Parathyroid adenoma (tissue), 2 donors: Measurements from ENCODE around the gene SUSD4.

Experiments used
- H2AFZ ChIP-seq: fragments of 300-600 bp; sonication (generic); one replicate; pipeline ENCODE4 v1.7.0; 2017; ENCODE audit warnings: antibody characterized with exemption, mild to moderate bottlenecking
- H3K27ac ChIP-seq: fragments of 300-600 bp; sonication (generic); one replicate; pipeline ENCODE4 v1.7.0; 2017
- H3K27me3 ChIP-seq: fragments of 300-600 bp; sonication (generic); one replicate; pipeline ENCODE4 v1.7.0; 2017; ENCODE audit warnings: low read length; ENCODE audit not compliant: control insufficient read depth, insufficient read depth
- H3K36me3 ChIP-seq: fragments of 300-600 bp; sonication (generic); one replicate; pipeline ENCODE4 v1.7.0; 2017; ENCODE audit warnings: low read length; ENCODE audit not compliant: control insufficient read depth, insufficient read depth
- H3K4me1 ChIP-seq: fragments of 300-600 bp; sonication (generic); one replicate; pipeline ENCODE4 v1.7.0; 2017; ENCODE audit warnings: control low read depth
- H3K4me2 ChIP-seq: fragments of 300-600 bp; sonication (generic); one replicate; pipeline ENCODE4 v1.7.0; 2017; ENCODE audit warnings: low read length
- H3K4me3 ChIP-seq: fragments of 300-600 bp; sonication (generic); one replicate; pipeline ENCODE4 v1.7.0; 2017; ENCODE audit warnings: low read depth, low read length
- H3K79me2 ChIP-seq: fragments of 300-600 bp; sonication (generic); one replicate; pipeline ENCODE4 v1.7.0; 2017; ENCODE audit warnings: control low read depth
- H3K9ac ChIP-seq: fragments of 300-600 bp; sonication (generic); one replicate; pipeline ENCODE4 v1.7.0; 2017; ENCODE audit warnings: mild to moderate bottlenecking
- H3K9me3 ChIP-seq: fragments of 300-600 bp; sonication (generic); one replicate; pipeline ENCODE4 v1.7.0; 2017; ENCODE audit warnings: low read length; ENCODE audit not compliant: control insufficient read depth
- TF ChIP-seq, protein P1 (sequence below): fragments of 300-600 bp; sonication (generic); IDR thresholded peaks from one replicate; pipeline ENCODE4 v1.7.0; 2017; ENCODE audit warnings: antibody characterized with exemption, mild to moderate bottlenecking
- donor health status: primary hyperparathyroidism.

Gene SUSD4

DNA sequence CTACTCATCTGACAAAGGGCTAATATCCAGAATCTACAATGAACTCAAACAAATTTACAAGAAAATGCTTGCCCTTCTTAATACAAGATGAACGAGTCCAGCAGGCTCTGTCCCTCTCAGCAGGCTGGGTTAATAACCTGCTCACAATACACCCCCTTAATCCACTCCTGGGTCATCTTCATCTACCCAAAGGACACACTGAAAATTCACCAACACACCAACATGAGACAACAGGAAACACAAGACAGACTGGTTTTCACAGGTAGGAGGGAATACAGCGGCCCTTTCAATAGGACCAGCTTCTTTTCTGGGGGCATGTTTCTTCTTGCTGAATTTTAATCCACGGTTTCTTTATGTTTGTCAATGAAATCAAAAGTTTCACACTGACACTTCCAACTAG, 44.6 kb downstream of the SUSD4 start:
- no peak overlapping the region for H2AFZ ChIP-seq
- no peaks in the 10 kb centered on the region for H3K79me2 ChIP-seq
- no peaks in the 10 kb centered on the region for H3K36me3 ChIP-seq
- no peak overlapping the region for H3K4me3 ChIP-seq
- H3K4me1 ChIP-seq = no peaks in the 10 kb centered on the region
- H3K9me3 ChIP-seq = no peaks in the 10 kb centered on the region
- no peak overlapping the region for H3K9ac ChIP-seq
- no peaks in the 10 kb centered on the region for H3K27me3 ChIP-seq
- no peak overlapping the region for H3K27ac ChIP-seq
- TF ChIP-seq, protein P1, sequence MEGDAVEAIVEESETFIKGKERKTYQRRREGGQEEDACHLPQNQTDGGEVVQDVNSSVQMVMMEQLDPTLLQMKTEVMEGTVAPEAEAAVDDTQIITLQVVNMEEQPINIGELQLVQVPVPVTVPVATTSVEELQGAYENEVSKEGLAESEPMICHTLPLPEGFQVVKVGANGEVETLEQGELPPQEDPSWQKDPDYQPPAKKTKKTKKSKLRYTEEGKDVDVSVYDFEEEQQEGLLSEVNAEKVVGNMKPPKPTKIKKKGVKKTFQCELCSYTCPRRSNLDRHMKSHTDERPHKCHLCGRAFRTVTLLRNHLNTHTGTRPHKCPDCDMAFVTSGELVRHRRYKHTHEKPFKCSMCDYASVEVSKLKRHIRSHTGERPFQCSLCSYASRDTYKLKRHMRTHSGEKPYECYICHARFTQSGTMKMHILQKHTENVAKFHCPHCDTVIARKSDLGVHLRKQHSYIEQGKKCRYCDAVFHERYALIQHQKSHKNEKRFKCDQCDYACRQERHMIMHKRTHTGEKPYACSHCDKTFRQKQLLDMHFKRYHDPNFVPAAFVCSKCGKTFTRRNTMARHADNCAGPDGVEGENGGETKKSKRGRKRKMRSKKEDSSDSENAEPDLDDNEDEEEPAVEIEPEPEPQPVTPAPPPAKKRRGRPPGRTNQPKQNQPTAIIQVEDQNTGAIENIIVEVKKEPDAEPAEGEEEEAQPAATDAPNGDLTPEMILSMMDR = no peak
- no peak overlapping the region for H3K4me2 ChIP-seq

DNA sequence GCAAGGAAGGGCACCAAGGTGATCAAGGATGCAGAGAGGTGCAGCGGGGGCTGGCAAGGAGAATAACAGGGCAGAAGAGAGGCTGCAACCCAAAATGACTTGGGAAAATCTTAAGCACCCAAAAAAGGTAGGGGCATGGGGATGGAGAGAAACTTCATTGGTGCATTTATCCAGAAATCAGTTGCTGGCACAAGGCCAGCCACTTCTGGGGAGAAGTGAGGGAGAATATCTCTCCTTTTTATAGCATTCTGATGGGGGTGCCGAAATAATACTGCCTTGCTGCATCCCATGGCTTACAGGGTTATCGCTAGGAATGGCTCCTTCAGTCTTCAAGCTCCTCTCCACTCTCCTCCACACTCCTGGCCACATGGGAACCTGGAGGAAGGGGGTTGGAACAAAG, 47.9 kb downstream of the SUSD4 start:
- no peak overlapping the region for H3K9ac ChIP-seq
- TF ChIP-seq, protein P1 = no peak
- no peak overlapping the region for H3K4me2 ChIP-seq
- H3K4me3 ChIP-seq = no peak overlapping the region
- H3K27me3 ChIP-seq = no peaks in the 10 kb centered on the region
- H3K4me1 ChIP-seq = peaks cover 4% of the 10 kb centered on the region
- H3K27ac ChIP-seq = no peak overlapping the region
- H2AFZ ChIP-seq = no peak overlapping the region
- H3K36me3 ChIP-seq = no peaks in the 10 kb centered on the region
- no peaks in the 10 kb centered on the region for H3K79me2 ChIP-seq
- H3K9me3 ChIP-seq = no peaks in the 10 kb centered on the region

DNA sequence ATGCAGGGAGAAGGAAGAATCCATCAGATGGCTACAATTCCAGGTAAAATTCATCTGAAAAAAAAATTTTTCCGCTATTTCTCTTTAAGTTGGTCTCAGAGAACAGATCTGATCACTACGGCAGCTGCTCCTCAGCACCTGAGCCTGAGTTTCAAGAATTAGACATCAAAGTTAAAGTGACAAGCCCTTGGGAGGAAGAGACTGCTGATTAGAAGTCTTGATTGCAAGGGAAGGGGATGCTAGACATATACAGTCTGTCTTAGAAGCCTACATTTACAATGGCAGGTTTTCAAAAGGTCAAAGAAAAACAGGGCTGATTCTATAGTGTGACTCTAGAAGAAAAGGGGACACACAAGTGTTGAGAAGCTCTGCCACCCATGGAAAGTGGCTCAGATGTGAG, 48.3 kb downstream of the SUSD4 start:
- Histone ChIP-seq H2AFZ (no peak overlapping the region), H3K4me2 (no peak overlapping the region), H3K36me3 (no peaks in the 10 kb centered on the region), H3K9ac (no peak overlapping the region), H3K27ac (no peak overlapping the region), H3K27me3 (no peaks in the 10 kb centered on the region), H3K79me2 (no peaks in the 10 kb centered on the region), H3K4me1 (peaks cover 4% of the 10 kb centered on the region), H3K9me3 (no peaks in the 10 kb centered on the region), H3K4me3 (no peak overlapping the region)
- TF ChIP-seq, protein P1 = no peak

DNA sequence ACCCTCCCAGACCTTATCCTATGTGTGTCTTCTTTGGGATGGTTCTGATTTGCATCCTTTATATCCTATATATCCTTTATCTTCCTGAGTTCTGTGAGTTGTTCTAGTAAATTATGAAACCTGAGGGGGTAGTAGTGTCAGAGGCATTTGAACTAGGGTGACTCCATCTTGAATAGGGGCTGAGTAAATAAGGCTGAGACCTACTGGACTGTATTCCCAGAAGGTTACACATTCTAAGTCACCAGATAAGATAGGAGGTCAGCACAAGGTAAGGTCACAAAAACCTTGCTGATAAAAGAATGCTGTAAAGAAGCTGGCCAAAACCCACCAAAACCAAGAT, 50.6 kb downstream of the SUSD4 start:
- TF ChIP-seq, protein P1 = no peak
- Histone ChIP-seq H3K27ac (no peak overlapping the region), H3K9ac (no peak overlapping the region)

DNA sequence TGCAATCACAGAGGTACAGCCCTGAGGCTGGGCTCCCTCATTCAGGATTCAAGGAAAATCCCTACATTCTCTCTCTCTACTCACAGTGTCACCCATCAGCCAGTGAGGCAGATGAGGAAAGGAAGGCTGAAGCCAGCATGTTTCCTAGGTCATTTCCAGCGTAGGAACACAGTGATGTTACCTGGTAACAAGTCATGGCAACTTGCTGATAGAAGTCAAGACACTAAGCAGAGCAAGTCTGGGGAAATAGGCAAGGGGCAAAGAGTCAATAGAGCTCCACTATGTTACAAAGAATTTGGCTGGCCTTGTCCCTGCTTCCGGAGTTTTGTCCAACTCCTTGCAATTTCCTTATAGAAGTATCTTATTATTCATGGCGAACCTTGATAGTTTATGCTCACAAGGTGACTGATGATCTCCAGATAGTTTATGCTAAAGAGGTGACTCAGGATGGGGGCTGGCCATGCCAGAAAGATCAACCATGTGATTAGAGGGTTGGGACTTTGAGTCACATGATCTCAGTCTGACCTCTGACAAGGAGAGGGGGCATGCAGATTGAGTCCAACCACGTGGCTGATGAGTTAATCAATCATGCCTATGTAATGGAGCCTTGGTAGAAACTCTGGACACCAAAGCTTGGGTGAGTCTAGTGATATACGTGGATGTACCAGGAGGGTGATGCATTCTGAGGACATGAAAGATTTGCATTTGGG, 51.1 kb downstream of the SUSD4 start:
- Histone ChIP-seq H3K27ac (no peak overlapping the region), H3K36me3 (no peaks in the 10 kb centered on the region), H3K4me1 (peaks cover 9% of the 10 kb centered on the region), H2AFZ (peak overlapping the region; percentile 28), H3K79me2 (no peaks in the 10 kb centered on the region), H3K4me2 (no peak overlapping the region), H3K27me3 (no peaks in the 10 kb centered on the region), H3K4me3 (no peak overlapping the region), H3K9ac (no peak overlapping the region), H3K9me3 (no peaks in the 10 kb centered on the region)
- TF ChIP-seq, protein P1 = no peak

More for the DNA sequence above, 50.6 kb downstream of the SUSD4 start:
- Histone ChIP-seq H3K36me3 (no peaks in the 10 kb centered on the region), H3K27me3 (no peaks in the 10 kb centered on the region), H2AFZ (no peak overlapping the region), H3K9me3 (no peaks in the 10 kb centered on the region), H3K4me2 (no peak overlapping the region), H3K4me3 (no peak overlapping the region), H3K4me1 (peaks cover 9% of the 10 kb centered on the region), H3K79me2 (no peaks in the 10 kb centered on the region)
